ENCODE measurements around the gene KDM5B.

GRCh38 chr1:202708456-202709275 is 99.6 kb downstream of the KDM5B start:
- no peak for TF ChIP-seq ZNF121 (tag by site-specific recombination; IDR thresholded peaks at IDR 0.05)
- TF ChIP-seq PBX3 (CRISPR knock-in tag; IDR thresholded peaks at IDR 0.05) = no peak
- TF ChIP-seq, protein P1, sequence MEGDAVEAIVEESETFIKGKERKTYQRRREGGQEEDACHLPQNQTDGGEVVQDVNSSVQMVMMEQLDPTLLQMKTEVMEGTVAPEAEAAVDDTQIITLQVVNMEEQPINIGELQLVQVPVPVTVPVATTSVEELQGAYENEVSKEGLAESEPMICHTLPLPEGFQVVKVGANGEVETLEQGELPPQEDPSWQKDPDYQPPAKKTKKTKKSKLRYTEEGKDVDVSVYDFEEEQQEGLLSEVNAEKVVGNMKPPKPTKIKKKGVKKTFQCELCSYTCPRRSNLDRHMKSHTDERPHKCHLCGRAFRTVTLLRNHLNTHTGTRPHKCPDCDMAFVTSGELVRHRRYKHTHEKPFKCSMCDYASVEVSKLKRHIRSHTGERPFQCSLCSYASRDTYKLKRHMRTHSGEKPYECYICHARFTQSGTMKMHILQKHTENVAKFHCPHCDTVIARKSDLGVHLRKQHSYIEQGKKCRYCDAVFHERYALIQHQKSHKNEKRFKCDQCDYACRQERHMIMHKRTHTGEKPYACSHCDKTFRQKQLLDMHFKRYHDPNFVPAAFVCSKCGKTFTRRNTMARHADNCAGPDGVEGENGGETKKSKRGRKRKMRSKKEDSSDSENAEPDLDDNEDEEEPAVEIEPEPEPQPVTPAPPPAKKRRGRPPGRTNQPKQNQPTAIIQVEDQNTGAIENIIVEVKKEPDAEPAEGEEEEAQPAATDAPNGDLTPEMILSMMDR (tag by site-specific recombination; IDR thresholded peaks at IDR 0.05) = no peak
- TF ChIP-seq ZBTB7A (tag by site-specific recombination; IDR thresholded peaks at IDR 0.05; ENCODE audit: low read depth) = no peak
- no peak for TF ChIP-seq KLF9 (tag by site-specific recombination; IDR thresholded peaks at IDR 0.05; ENCODE audit: low read depth)
- TF ChIP-seq ZNF529 (tag by site-specific recombination; IDR thresholded peaks at IDR 0.05; ENCODE audit: insufficient replicate concordance) = no peak
- TF ChIP-seq ZNF510 (tag by site-specific recombination; IDR thresholded peaks at IDR 0.05; ENCODE audit: insufficient replicate concordance) = no peak
- TF ChIP-seq, protein P2, sequence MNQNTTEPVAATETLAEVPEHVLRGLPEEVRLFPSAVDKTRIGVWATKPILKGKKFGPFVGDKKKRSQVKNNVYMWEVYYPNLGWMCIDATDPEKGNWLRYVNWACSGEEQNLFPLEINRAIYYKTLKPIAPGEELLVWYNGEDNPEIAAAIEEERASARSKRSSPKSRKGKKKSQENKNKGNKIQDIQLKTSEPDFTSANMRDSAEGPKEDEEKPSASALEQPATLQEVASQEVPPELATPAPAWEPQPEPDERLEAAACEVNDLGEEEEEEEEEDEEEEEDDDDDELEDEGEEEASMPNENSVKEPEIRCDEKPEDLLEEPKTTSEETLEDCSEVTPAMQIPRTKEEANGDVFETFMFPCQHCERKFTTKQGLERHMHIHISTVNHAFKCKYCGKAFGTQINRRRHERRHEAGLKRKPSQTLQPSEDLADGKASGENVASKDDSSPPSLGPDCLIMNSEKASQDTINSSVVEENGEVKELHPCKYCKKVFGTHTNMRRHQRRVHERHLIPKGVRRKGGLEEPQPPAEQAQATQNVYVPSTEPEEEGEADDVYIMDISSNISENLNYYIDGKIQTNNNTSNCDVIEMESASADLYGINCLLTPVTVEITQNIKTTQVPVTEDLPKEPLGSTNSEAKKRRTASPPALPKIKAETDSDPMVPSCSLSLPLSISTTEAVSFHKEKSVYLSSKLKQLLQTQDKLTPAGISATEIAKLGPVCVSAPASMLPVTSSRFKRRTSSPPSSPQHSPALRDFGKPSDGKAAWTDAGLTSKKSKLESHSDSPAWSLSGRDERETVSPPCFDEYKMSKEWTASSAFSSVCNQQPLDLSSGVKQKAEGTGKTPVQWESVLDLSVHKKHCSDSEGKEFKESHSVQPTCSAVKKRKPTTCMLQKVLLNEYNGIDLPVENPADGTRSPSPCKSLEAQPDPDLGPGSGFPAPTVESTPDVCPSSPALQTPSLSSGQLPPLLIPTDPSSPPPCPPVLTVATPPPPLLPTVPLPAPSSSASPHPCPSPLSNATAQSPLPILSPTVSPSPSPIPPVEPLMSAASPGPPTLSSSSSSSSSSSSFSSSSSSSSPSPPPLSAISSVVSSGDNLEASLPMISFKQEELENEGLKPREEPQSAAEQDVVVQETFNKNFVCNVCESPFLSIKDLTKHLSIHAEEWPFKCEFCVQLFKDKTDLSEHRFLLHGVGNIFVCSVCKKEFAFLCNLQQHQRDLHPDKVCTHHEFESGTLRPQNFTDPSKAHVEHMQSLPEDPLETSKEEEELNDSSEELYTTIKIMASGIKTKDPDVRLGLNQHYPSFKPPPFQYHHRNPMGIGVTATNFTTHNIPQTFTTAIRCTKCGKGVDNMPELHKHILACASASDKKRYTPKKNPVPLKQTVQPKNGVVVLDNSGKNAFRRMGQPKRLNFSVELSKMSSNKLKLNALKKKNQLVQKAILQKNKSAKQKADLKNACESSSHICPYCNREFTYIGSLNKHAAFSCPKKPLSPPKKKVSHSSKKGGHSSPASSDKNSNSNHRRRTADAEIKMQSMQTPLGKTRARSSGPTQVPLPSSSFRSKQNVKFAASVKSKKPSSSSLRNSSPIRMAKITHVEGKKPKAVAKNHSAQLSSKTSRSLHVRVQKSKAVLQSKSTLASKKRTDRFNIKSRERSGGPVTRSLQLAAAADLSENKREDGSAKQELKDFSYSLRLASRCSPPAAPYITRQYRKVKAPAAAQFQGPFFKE (tag by site-specific recombination; IDR thresholded peaks at IDR 0.05; ENCODE audit: borderline replicate concordance) = no peak
- no peak for TF ChIP-seq YY1 (tag by site-specific recombination; IDR thresholded peaks at IDR 0.05)

Measured in HEK293 (cell line).